ENCODE measurements around the gene INPP4B. TPM values are rescaled to one million over a fixed set of nuclear protein-coding genes. Genes with fewer than 3 reads are reported as not detected.

Gene INPP4B
- total and polyA plus RNA-seq, 2 donors (not counting 1 experiment from before 2014, with no cell fraction given) = 19.7 to 22.2 TPM

GRCh38 chr4:142265536-142265935 lies 580.6 kb downstream of the INPP4B start:
- no peaks in the 10 kb centered on the region for H3K9me3 ChIP-seq (ENCODE audit: control insufficient read depth, insufficient read depth, low read depth, low read length)
- H3K36me3 ChIP-seq (ENCODE audit: control insufficient read depth, insufficient read depth, low read length) = no peaks in the 10 kb centered on the region
- H3K27me3 ChIP-seq (ENCODE audit: control insufficient read depth, insufficient read depth, low read length) = no peaks in the 10 kb centered on the region
- peaks cover 10% of the 10 kb centered on the region for H3K4me1 ChIP-seq (ENCODE audit: control insufficient read depth, extremely low read depth, insufficient read depth, low read length)
- H4K20me1 ChIP-seq (ENCODE audit: control insufficient read depth, extremely low read depth, insufficient read depth, low read length) = no peaks in the 10 kb centered on the region
- TF ChIP-seq EZH2 (IDR thresholded peaks at IDR 0.05; ENCODE audit: low read length, missing control alignments) = no peak
- TF ChIP-seq CTCF (conservative IDR thresholded peaks at IDR 0.05 in 1 of 2, IDR thresholded peaks at IDR 0.05 in 1 of 2; ENCODE audit: low read depth in 1 of 2, low read length in 2 of 2) = no peak
- H3K9ac ChIP-seq (ENCODE audit: insufficient read depth, low read length) = no peak overlapping the region
- no peak overlapping the region for H2AFZ ChIP-seq (ENCODE audit: low read length)
- DNase-seq (ENCODE audit: low read depth in 2 of 2) = peak; percentile 75 to 81
- H3K4me2 ChIP-seq (ENCODE audit: extremely low read depth, insufficient read depth, low read length) = peak overlapping the region; percentile 82
- H3K79me2 ChIP-seq (ENCODE audit: control insufficient read depth, insufficient read depth, low read length) = no peaks in the 10 kb centered on the region
- H3K4me3 ChIP-seq (replicated peaks in 1 of 4; ENCODE audit: control extremely low read depth in 1 of 4, insufficient read depth in 1 of 4, low read depth in 3 of 4, low read length in 4 of 4) = peak overlapping the region in 3 of 4 experiments; percentile 4 to 25 (median 25)
- H3K27ac ChIP-seq (ENCODE audit: insufficient read depth, low read length) = peak overlapping the region; percentile 83

GRCh38 chr4:142264961-142265360 lies 581.1 kb downstream of the INPP4B start:
- Histone ChIP-seq H3K4me2 (ENCODE audit: extremely low read depth, insufficient read depth, low read length) (peak overlapping the region; percentile 82), H3K4me3 (replicated peaks in 1 of 4; ENCODE audit: control extremely low read depth in 1 of 4, insufficient read depth in 1 of 4, low read depth in 3 of 4, low read length in 4 of 4) (peak overlapping the region in 1 of 4 experiments; percentile 25), H3K79me2 (ENCODE audit: control insufficient read depth, insufficient read depth, low read length) (no peaks in the 10 kb centered on the region), H3K9ac (ENCODE audit: insufficient read depth, low read length) (peak overlapping the region; percentile 17), H3K36me3 (ENCODE audit: control insufficient read depth, insufficient read depth, low read length) (no peaks in the 10 kb centered on the region), H3K9me3 (ENCODE audit: control insufficient read depth, insufficient read depth, low read depth, low read length) (no peaks in the 10 kb centered on the region), H2AFZ (ENCODE audit: low read length) (peak overlapping the region; percentile 14), H3K4me1 (ENCODE audit: control insufficient read depth, extremely low read depth, insufficient read depth, low read length) (peaks cover 10% of the 10 kb centered on the region), H4K20me1 (ENCODE audit: control insufficient read depth, extremely low read depth, insufficient read depth, low read length) (no peaks in the 10 kb centered on the region), H3K27me3 (ENCODE audit: control insufficient read depth, insufficient read depth, low read length) (no peaks in the 10 kb centered on the region), H3K27ac (ENCODE audit: insufficient read depth, low read length) (peak overlapping the region; percentile 83)
- peak; percentile 64 to 95 for DNase-seq (ENCODE audit: low read depth in 2 of 2)
- TF ChIP-seq CTCF (conservative IDR thresholded peaks at IDR 0.05 in 1 of 2, IDR thresholded peaks at IDR 0.05 in 1 of 2; ENCODE audit: low read depth in 1 of 2, low read length in 2 of 2) (no peak), EZH2 (IDR thresholded peaks at IDR 0.05; ENCODE audit: low read length, missing control alignments) (no peak)

- no peak for TF ChIP-seq EZH2 (IDR thresholded peaks at IDR 0.05; ENCODE audit: low read length, missing control alignments)
- TF ChIP-seq CTCF (conservative IDR thresholded peaks at IDR 0.05 in 1 of 2, IDR thresholded peaks at IDR 0.05 in 1 of 2; ENCODE audit: low read depth in 1 of 2, low read length in 2 of 2) = no peak
- Histone ChIP-seq H3K9ac (ENCODE audit: insufficient read depth, low read length) (no peak overlapping the region), H2AFZ (ENCODE audit: low read length) (no peak overlapping the region), H3K79me2 (ENCODE audit: control insufficient read depth, insufficient read depth, low read length) (no peaks in the 10 kb centered on the region), H3K4me2 (ENCODE audit: extremely low read depth, insufficient read depth, low read length) (no peak overlapping the region), H3K9me3 (ENCODE audit: control insufficient read depth, insufficient read depth, low read depth, low read length) (no peaks in the 10 kb centered on the region), H3K4me1 (ENCODE audit: control insufficient read depth, extremely low read depth, insufficient read depth, low read length) (peaks cover 10% of the 10 kb centered on the region), H3K27ac (ENCODE audit: insufficient read depth, low read length) (no peak overlapping the region), H3K27me3 (ENCODE audit: control insufficient read depth, insufficient read depth, low read length) (no peaks in the 10 kb centered on the region), H3K4me3 (replicated peaks in 1 of 4; ENCODE audit: control extremely low read depth in 1 of 4, insufficient read depth in 1 of 4, low read depth in 3 of 4, low read length in 4 of 4) (no peak overlapping the region), H3K36me3 (ENCODE audit: control insufficient read depth, insufficient read depth, low read length) (no peaks in the 10 kb centered on the region), H4K20me1 (ENCODE audit: control insufficient read depth, extremely low read depth, insufficient read depth, low read length) (no peaks in the 10 kb centered on the region)
- DNase-seq (ENCODE audit: low read depth in 2 of 2) = no peak
These were observed 583.1 kb downstream of the INPP4B start for GRCh38 chr4:142262956-142263355.

All from fibroblast of lung (primary cell).